ENCODE data around the gene HYCC1.

GRCh38 chr7:23013715-23014649 lies at the start of gene HYCC1:
- TF ChIP-seq YY1 (IDR thresholded peaks at IDR 0.05; ENCODE audit: insufficient read depth, insufficient read length), result no peak
- TF ChIP-seq ZNF274 (IDR thresholded peaks at IDR 0.05; ENCODE audit: low read depth, low read length), result no peak
- TF ChIP-seq SUZ12 (IDR thresholded peaks at IDR 0.05; ENCODE audit: extremely low read depth, insufficient read depth, insufficient read length), result no peak
